Activated CD8-positive, alpha-beta memory T cell treated with anti-CD3 and anti-CD28 coated beads, Interleukin-2, amount 50 U/mL, for 1 hour (primary cell): ENCODE measurements around the gene COQ10B.
"Not testable (repeated sequence)": the region's sequence is repeated elsewhere in the genome, so short reads cannot be mapped to it uniquely, and the experiment has no call there.

Source experiments
- DNase-seq: peaks from one replicate; pipeline ENCODE4 v3.0.0-alpha.2; 2020; ENCODE audit errors: extremely low read depth

Gene COQ10B

GRCh38 chr2:197450935-197451358 is 2.4 kb upstream of the COQ10B start:
- not testable (repeated sequence) for DNase-seq

GRCh38 chr2:197452754-197453122 is 614 bp upstream of the COQ10B start:
- no peak for DNase-seq

- DNase-seq: no peak
These were observed 604 bp downstream of the COQ10B start for GRCh38 chr2:197453914-197454398.

GRCh38 chr2:197454923-197455322 is 1.6 kb downstream of the COQ10B start:
- no peak for DNase-seq

GRCh38 chr2:197455428-197455827 is 2.1 kb downstream of the COQ10B start:
- no peak for DNase-seq

GRCh38 chr2:197460649-197461048 is 7.3 kb downstream of the COQ10B start:
- no peak for DNase-seq

- DNase-seq: no peak
These were observed 7.7 kb downstream of the COQ10B start for GRCh38 chr2:197461057-197461456.

- no peak for DNase-seq
These were observed 10.8 kb downstream of the COQ10B start for GRCh38 chr2:197464175-197464574.

GRCh38 chr2:197472166-197472565 is 18.8 kb downstream of the COQ10B start:
- DNase-seq: no peak

GRCh38 chr2:197477797-197478196 is 24.4 kb downstream of the COQ10B start:
- no peak for DNase-seq

GRCh38 chr2:197480165-197481036 is 27.0 kb downstream of the COQ10B start:
- no peak for DNase-seq

- DNase-seq: not testable (repeated sequence)
These were observed 30.9 kb downstream of the COQ10B start for GRCh38 chr2:197484248-197484647.

GRCh38 chr2:197486175-197486574 is 32.8 kb downstream of the COQ10B start:
- no peak for DNase-seq

- no peak for DNase-seq
These were observed 34.0 kb downstream of the COQ10B start for GRCh38 chr2:197487385-197487784.

- DNase-seq: no peak
These were observed 42.2 kb downstream of the COQ10B start for GRCh38 chr2:197495433-197496134.

GRCh38 chr2:197496695-197497094 is 43.3 kb downstream of the COQ10B start:
- DNase-seq: no peak

- DNase-seq: no peak
These were observed 44.0 kb downstream of the COQ10B start for GRCh38 chr2:197497326-197497725.

- DNase-seq: no peak
These were observed 45.0 kb downstream of the COQ10B start for GRCh38 chr2:197498235-197498936.

GRCh38 chr2:197498937-197499593 is 45.7 kb downstream of the COQ10B start:
- no peak for DNase-seq

- peak; percentile 96 for DNase-seq
These were observed 46.5 kb downstream of the COQ10B start, which contains the start of the genes HSPD1 and HSPE1 for GRCh38 chr2:197499594-197500502. Gene HSPD1 (minus strand): TSS chr2:197499840. CDS start chr2:197498848, 992 bp downstream. Gene HSPE1 (plus strand): TSS chr2:197500379. CDS start chr2:197500437, 58 bp downstream.
